Measurements from ENCODE around the gene IRF5.
A peak's percentile ranks its signal among the peaks of the same experiment; 100 is the strongest.
"Not testable (repeated sequence)": the region's sequence is repeated elsewhere in the genome, so short reads cannot be mapped to it uniquely, and the experiment has no call there.

IRF5 gene

GRCh38 chr7:128908750-128909624, 28.7 kb upstream of the IRF5 start:
- H3K4me3 ChIP-seq (ENCODE audit: low read depth, low read length) = peak overlapping the region; percentile 25
- TF ChIP-seq, protein P1, sequence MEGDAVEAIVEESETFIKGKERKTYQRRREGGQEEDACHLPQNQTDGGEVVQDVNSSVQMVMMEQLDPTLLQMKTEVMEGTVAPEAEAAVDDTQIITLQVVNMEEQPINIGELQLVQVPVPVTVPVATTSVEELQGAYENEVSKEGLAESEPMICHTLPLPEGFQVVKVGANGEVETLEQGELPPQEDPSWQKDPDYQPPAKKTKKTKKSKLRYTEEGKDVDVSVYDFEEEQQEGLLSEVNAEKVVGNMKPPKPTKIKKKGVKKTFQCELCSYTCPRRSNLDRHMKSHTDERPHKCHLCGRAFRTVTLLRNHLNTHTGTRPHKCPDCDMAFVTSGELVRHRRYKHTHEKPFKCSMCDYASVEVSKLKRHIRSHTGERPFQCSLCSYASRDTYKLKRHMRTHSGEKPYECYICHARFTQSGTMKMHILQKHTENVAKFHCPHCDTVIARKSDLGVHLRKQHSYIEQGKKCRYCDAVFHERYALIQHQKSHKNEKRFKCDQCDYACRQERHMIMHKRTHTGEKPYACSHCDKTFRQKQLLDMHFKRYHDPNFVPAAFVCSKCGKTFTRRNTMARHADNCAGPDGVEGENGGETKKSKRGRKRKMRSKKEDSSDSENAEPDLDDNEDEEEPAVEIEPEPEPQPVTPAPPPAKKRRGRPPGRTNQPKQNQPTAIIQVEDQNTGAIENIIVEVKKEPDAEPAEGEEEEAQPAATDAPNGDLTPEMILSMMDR (IDR thresholded peaks at IDR 0.05; ENCODE audit: low read depth, low read length) = no peak

DNA sequence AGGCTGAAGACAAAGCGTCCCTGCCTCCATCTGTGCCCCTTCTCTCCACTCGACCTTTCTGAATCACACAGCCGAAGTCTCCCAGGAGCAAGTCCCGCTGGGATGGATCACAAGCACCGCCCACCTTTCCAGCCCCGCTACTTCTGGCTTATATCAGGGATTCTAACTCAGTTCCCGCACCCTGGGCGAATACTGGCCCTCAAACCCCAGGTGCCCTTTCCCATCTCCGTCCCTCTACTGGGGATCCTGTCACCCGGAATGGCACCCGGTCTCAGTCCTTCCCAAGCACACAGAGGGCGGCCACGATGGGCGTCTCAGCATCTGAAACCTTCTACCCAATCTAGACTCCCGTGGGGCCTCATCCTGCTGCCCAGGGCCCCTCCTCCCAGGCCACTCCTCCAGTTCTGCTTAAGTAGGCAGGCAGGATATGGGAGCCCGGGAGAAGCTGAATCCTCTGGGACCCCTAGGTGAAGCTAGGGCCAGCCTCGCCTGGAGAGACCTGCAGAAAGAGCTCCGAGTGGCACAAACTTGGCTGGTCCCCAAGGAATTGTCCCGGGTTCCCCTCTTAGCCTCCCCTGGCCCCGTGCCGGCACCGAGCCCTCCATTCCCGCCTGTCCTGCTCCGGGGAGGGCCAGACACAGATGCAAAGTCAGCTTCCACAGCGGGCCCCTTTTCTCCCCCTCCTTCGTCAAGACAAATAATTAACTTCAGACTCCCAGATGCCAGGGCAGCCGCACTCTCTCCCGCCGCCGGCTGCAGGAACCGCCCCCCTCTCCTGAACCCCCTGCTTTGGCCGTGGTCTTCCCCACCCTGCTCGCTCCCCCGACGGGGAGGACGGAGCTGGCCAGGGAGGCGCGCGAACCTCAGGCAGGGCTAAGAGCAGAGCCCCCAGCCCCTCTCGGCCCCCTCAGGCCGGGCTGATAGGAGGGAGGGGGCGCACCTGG, 27.8 kb upstream of the IRF5 start:
- H3K4me3 ChIP-seq (ENCODE audit: low read depth, low read length) = peak overlapping the region; percentile 25
- TF ChIP-seq, protein P1 (IDR thresholded peaks at IDR 0.05; ENCODE audit: low read depth, low read length) = no peak

GRCh38 chr7:128910569-128910945, 27.2 kb upstream of the IRF5 start, which contains the start of gene KCP:
Gene KCP (minus strand): TSS chr7:128910709. CDS start chr7:128910676, 33 bp downstream.
- H3K4me3 ChIP-seq (ENCODE audit: low read depth, low read length) = peak within 1 kb of the TSS; percentile 25
- TF ChIP-seq, protein P1 (IDR thresholded peaks at IDR 0.05; ENCODE audit: low read depth, low read length) = no peak

DNA sequence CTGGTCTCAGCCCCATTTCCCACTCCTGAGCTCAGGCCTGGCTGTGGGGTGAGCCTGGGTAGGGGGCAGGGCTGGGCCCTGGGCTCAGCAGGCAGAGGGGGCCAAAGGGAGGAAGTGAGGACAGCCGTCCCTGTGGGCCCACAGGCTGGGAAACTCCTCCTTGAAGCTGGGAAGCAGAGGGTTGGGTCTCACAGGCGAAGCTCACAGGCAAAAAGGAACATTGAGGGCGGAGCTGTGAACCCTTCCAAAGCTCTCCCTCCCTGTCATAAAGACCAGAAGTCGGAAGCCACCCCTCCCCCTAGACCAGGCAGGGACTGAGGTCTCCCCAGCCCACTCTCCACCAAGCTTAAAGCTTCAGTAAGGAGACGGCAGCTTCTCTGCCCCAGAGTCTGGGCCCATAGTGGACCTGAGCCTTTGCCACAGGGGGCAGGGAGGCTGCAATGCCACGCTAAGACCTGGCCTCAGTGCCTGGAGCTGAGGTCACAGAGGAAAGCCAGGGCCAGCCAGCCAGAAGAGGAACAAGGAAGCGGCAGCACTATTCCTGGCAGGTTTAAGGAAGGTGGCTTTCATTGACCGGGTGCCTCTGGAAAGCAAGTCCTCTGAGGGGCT, 26.2 kb upstream of the IRF5 start:
- no peak overlapping the region for H3K4me3 ChIP-seq (ENCODE audit: low read depth, low read length)
- TF ChIP-seq, protein P1 (IDR thresholded peaks at IDR 0.05; ENCODE audit: low read depth, low read length) = no peak

- H3K4me3 ChIP-seq (ENCODE audit: low read depth, low read length) = no peak overlapping the region
- TF ChIP-seq, protein P1 (IDR thresholded peaks at IDR 0.05; ENCODE audit: low read depth, low read length) = no peak
Observed at GRCh38 chr7:128912281-128912680, 25.4 kb upstream of the IRF5 start.

- not testable (repeated sequence) for H3K4me3 ChIP-seq (ENCODE audit: low read depth, low read length)
Observed at GRCh38 chr7:128912709-128913495, 24.8 kb upstream of the IRF5 start.
